Measurements from ENCODE around the gene PNMA1. TPM values are rescaled to one million over a fixed set of nuclear protein-coding genes. Genes with fewer than 3 reads are reported as not detected.

PNMA1 gene
- total RNA-seq, 1 donor from 2014 or later: 30.2 TPM

- no peak for DNase-seq (ENCODE audit: low spot score in 2 of 2)
- no peak for TF ChIP-seq CTCF (IDR thresholded peaks at IDR 0.05)
- Histone ChIP-seq H3K27me3 (no peaks in the 10 kb centered on the region), H3K27ac (no peak overlapping the region), H3K36me3 (peaks cover 27 to 34% of the 10 kb centered on the region in 2 donors), H3K4me3 (no peak overlapping the region), H3K4me1 (peaks cover 8 to 17% of the 10 kb centered on the region in 2 donors), H3K9me3 (no peaks in the 10 kb centered on the region)
- intact Hi-C loops (cut with DNase I): loop anchor here (2.0 to 10.0 kb wide), 3 partner anchors 71 to 299 kb away; partner anchors contain the start of genes BBOF1, DNAL1 and ENTPD5
These were observed 1.5 kb upstream of the PNMA1 start for GRCh38 chr14:73715707-73716106.

- intact Hi-C loops (cut with DNase I): loop anchor here (2.0 to 10.0 kb wide), 4 partner anchors 70 to 300 kb away; partner anchors contain the start of genes BBOF1, COQ6, DNAL1 and ENTPD5
These were observed 485 bp upstream of the PNMA1 start for GRCh38 chr14:73714656-73715081.

GRCh38 chr14:73713206-73713802, 880 bp downstream of the PNMA1 start:
- Histone ChIP-seq H3K4me3 (peak overlapping the region; percentile 77 to 88), H3K4me1 (peaks cover 8 to 15% of the 10 kb centered on the region in 2 donors), H3K9me3 (no peaks in the 10 kb centered on the region), H3K27me3 (no peaks in the 10 kb centered on the region), H3K36me3 (peaks cover 4 to 10% of the 10 kb centered on the region in 2 donors), H3K27ac (peak overlapping the region; percentile 86 to 94)
- no peak for DNase-seq (ENCODE audit: low spot score in 2 of 2)
- TF ChIP-seq CTCF (IDR thresholded peaks at IDR 0.05): no peak
- intact Hi-C loops (cut with DNase I): loop anchor here (5.0 to 10.0 kb wide), 3 partner anchors 209 to 301 kb away; partner anchors contain the start of genes BBOF1, COQ6, ENTPD5 and FAM161B

More at GRCh38 chr14:73714656-73715081, 485 bp upstream of the PNMA1 start:
- Histone ChIP-seq H3K27ac (peak overlapping the region in 1 of 2 donors; percentile 94), H3K9me3 (no peaks in the 10 kb centered on the region), H3K4me3 (peak overlapping the region; percentile 77 to 88), H3K27me3 (no peaks in the 10 kb centered on the region), H3K36me3 (peaks cover 18 to 24% of the 10 kb centered on the region in 2 donors), H3K4me1 (peaks cover 8 to 17% of the 10 kb centered on the region in 2 donors)
- no peak for TF ChIP-seq CTCF (IDR thresholded peaks at IDR 0.05)
- DNase-seq (ENCODE audit: low spot score in 2 of 2): no peak

- Histone ChIP-seq H3K27me3 (no peaks in the 10 kb centered on the region), H3K36me3 (peaks cover 4 to 5% of the 10 kb centered on the region in 2 donors), H3K4me3 (peak overlapping the region; percentile 77 to 88), H3K4me1 (peaks cover 4 to 13% of the 10 kb centered on the region in 2 donors), H3K27ac (peak overlapping the region; percentile 86 to 94), H3K9me3 (no peaks in the 10 kb centered on the region)
- intact Hi-C loops (cut with DNase I): loop anchor here (5.0 to 10.0 kb wide), 3 partner anchors 208 to 302 kb away; partner anchors contain the start of genes BBOF1, COQ6, ENTPD5 and FAM161B
- no peak for DNase-seq (ENCODE audit: low spot score in 2 of 2)
- no peak for TF ChIP-seq CTCF (IDR thresholded peaks at IDR 0.05)
These were observed 1.5 kb downstream of the PNMA1 start for GRCh38 chr14:73712540-73713180.

GRCh38 chr14:73712071-73712506, 2.1 kb downstream of the PNMA1 start:
- peaks cover 0 to under 1% of the 10 kb centered on the region in 2 donors for H3K36me3 ChIP-seq
- H3K27ac ChIP-seq: peak overlapping the region; percentile 86 to 94
- intact Hi-C loops (cut with DNase I): loop anchor here (5.0 to 10.0 kb wide), 3 partner anchors 207 to 303 kb away; partner anchors contain the start of genes BBOF1, COQ6, ENTPD5 and FAM161B
- H3K4me1 ChIP-seq: peaks cover 3 to 13% of the 10 kb centered on the region in 2 donors
- no peak for DNase-seq (ENCODE audit: low spot score in 2 of 2)
- H3K27me3 ChIP-seq: no peaks in the 10 kb centered on the region
- H3K9me3 ChIP-seq: no peaks in the 10 kb centered on the region
- peak overlapping the region; percentile 77 to 88 for H3K4me3 ChIP-seq
- TF ChIP-seq CTCF (IDR thresholded peaks at IDR 0.05): no peak

Data from ascending aorta (tissue), 2 donors.